HepG2 (cell line): ENCODE results near the gene ZNF74. TPM values are rescaled to one million over a fixed set of nuclear protein-coding genes. Genes with fewer than 3 reads are reported as not detected.

Experiments used
- CCAR2 ChIP-seq: fragments of 200-400 bp; formaldehyde crosslinking; optimal IDR thresholded peaks from 2 replicates; pipeline ENCODE3; 2018; ENCODE audit warnings: low read depth, mild to moderate bottlenecking, low read length, moderate library complexity
- CEBPB ChIP-seq: IDR thresholded peaks from 2 replicates; pipeline ENCODE4 v1.6.1; 2011; ENCODE audit warnings: low read depth, low read length, improper control_type of control experiment, borderline replicate concordance
- HMG20B ChIP-seq: conservative IDR thresholded peaks from 2 replicates; pipeline ENCODE4 v1.6.1; 2016; ENCODE audit warnings: missing genetic modification reagents, missing compliant biosample characterization
- HNRNPH1 ChIP-seq: fragments of 200-400 bp; formaldehyde crosslinking; optimal IDR thresholded peaks from 2 replicates; pipeline ENCODE3; 2017; ENCODE audit warnings: mild to moderate bottlenecking, low read depth, low read length
- KMT2A ChIP-seq: sonication (generic); formaldehyde crosslinking; IDR thresholded peaks from 2 replicates; pipeline ENCODE4 v1.4.0; 2020; ENCODE audit warnings: missing genetic modification reagents
- NR2F2 ChIP-seq: IDR thresholded peaks from 2 replicates; pipeline ENCODE4 v1.6.1; 2012; ENCODE audit warnings: low read depth, inconsistent platforms, borderline replicate concordance
- RBFOX2 ChIP-seq: fragments of 200-400 bp; formaldehyde crosslinking; IDR thresholded peaks from 2 replicates; pipeline ENCODE4 v1.6.1; 2017; ENCODE audit warnings: low read depth, mild to moderate bottlenecking, low read length
- RFXAP ChIP-seq: sonication (generic); formaldehyde crosslinking; IDR thresholded peaks from 2 replicates; pipeline ENCODE4 v1.4.0; 2020; ENCODE audit warnings: missing genetic modification reagents, borderline replicate concordance
- RORA ChIP-seq: sonication (generic); formaldehyde crosslinking; IDR thresholded peaks from 2 replicates; pipeline ENCODE4 v1.5.0; 2020; ENCODE audit warnings: mild to moderate bottlenecking, missing genetic modification reagents, moderate library complexity
- SNRNP70 ChIP-seq: fragments of 200-400 bp; formaldehyde crosslinking; IDR thresholded peaks from 2 replicates; pipeline ENCODE4 v1.6.1; 2017; ENCODE audit warnings: mild to moderate bottlenecking, low read depth, low read length, moderate library complexity
- TAF1 ChIP-seq: sonication (generic); formaldehyde crosslinking; IDR thresholded peaks from 2 replicates; pipeline ENCODE4 v1.4.0; 2020; ENCODE audit warnings: missing genetic modification reagents
- TBX3 ChIP-seq: fragments of 450-650 bp; IDR thresholded peaks from 2 replicates; pipeline ENCODE4 v1.6.1; 2017; ENCODE audit warnings: antibody characterized with exemption, mild to moderate bottlenecking, inconsistent platforms, borderline replicate concordance
- TCF7L2 ChIP-seq: IDR thresholded peaks from 2 replicates; pipeline ENCODE4 v1.6.1; 2011; ENCODE audit warnings: mild to moderate bottlenecking, low read depth, low read length, moderate library complexity
- XBP1 ChIP-seq: sonication (generic); formaldehyde crosslinking; IDR thresholded peaks from 2 replicates; pipeline ENCODE4 v1.5.0; 2020; ENCODE audit warnings: missing genetic modification reagents
- ZBTB20 ChIP-seq: sonication (generic); formaldehyde crosslinking; IDR thresholded peaks from 2 replicates; pipeline ENCODE4 v1.8.1; 2023; ENCODE audit warnings: missing genetic modification reagents, low read depth, mild to moderate bottlenecking, borderline replicate concordance
- ZBTB34 ChIP-seq: sonication (generic); formaldehyde crosslinking; IDR thresholded peaks from 2 replicates; pipeline ENCODE4 v1.8.0; 2022; ENCODE audit warnings: mild to moderate bottlenecking, missing genetic modification reagents
- ZFAT ChIP-seq: sonication (generic); formaldehyde crosslinking; conservative IDR thresholded peaks from 2 replicates; pipeline ENCODE4 v1.8.1; 2023; ENCODE audit warnings: missing genetic modification reagents, inconsistent platforms
- ZFP36 ChIP-seq: fragments of 150-350 bp; IDR thresholded peaks from 2 replicates; pipeline ENCODE4 v1.6.1; 2018; ENCODE audit warnings: borderline replicate concordance, low read length, low read depth; ENCODE audit not compliant: partially characterized antibody
- ZNF121 ChIP-seq: sonication (generic); formaldehyde crosslinking; IDR thresholded peaks from 2 replicates; pipeline ENCODE4 v1.5.0; 2020; ENCODE audit warnings: mild to moderate bottlenecking, missing genetic modification reagents
- ZNF17 ChIP-seq: sonication (generic); formaldehyde crosslinking; IDR thresholded peaks from 2 replicates; pipeline ENCODE4 v1.5.0; 2020; ENCODE audit warnings: mild to moderate bottlenecking, missing genetic modification reagents
- ZNF224 ChIP-seq: sonication (generic); formaldehyde crosslinking; IDR thresholded peaks from 2 replicates; pipeline ENCODE4 v1.5.0; 2020; ENCODE audit warnings: mild to moderate bottlenecking, missing genetic modification reagents
- ZNF235 ChIP-seq: sonication (generic); formaldehyde crosslinking; IDR thresholded peaks from 2 replicates; pipeline ENCODE4 v1.8.1; 2023; ENCODE audit warnings: mild to moderate bottlenecking, missing genetic modification reagents, borderline replicate concordance
- ZNF432 ChIP-seq: sonication (generic); formaldehyde crosslinking; IDR thresholded peaks from 2 replicates; pipeline ENCODE4 v1.5.0; 2020; ENCODE audit warnings: missing genetic modification reagents, mild to moderate bottlenecking, borderline replicate concordance
- ZNF556 ChIP-seq: sonication (generic); formaldehyde crosslinking; IDR thresholded peaks from 2 replicates; pipeline ENCODE4 v1.4.0; 2020; ENCODE audit warnings: mild to moderate bottlenecking, missing genetic modification reagents, borderline replicate concordance
- ZNF589 ChIP-seq: sonication (generic); formaldehyde crosslinking; conservative IDR thresholded peaks from 2 replicates; pipeline ENCODE4 v1.8.0; 2022; ENCODE audit warnings: mild to moderate bottlenecking, moderate library complexity, missing genetic modification reagents
- ZNF639 ChIP-seq: conservative IDR thresholded peaks from 2 replicates; pipeline ENCODE4 v1.6.1; 2018; ENCODE audit warnings: missing genetic modification reagents
- ZNF672 ChIP-seq: sonication (generic); formaldehyde crosslinking; IDR thresholded peaks from 2 replicates; pipeline ENCODE4 v1.8.1; 2022; ENCODE audit warnings: missing genetic modification reagents
- ZNF678 ChIP-seq: sonication (generic); formaldehyde crosslinking; IDR thresholded peaks from 2 replicates; pipeline ENCODE4 v1.4.0; 2020; ENCODE audit warnings: mild to moderate bottlenecking, missing genetic modification reagents
- ZNF749 ChIP-seq: sonication (generic); formaldehyde crosslinking; IDR thresholded peaks from 2 replicates; pipeline ENCODE4 v1.8.0; 2022; ENCODE audit warnings: mild to moderate bottlenecking, missing genetic modification reagents, moderate library complexity, borderline replicate concordance
- ZSCAN20 ChIP-seq: sonication (generic); formaldehyde crosslinking; IDR thresholded peaks from 2 replicates; pipeline ENCODE4 v1.4.0; 2020; ENCODE audit warnings: missing genetic modification reagents, mild to moderate bottlenecking, borderline replicate concordance
- polyA plus RNA-seq, 8 experiments: library from polyadenylated mRNA; depleted of rRNA in 3 of 8; stranded (reverse) in 7 of 8; unstranded in 1 of 8; fragments of >200 nt; fragmentation: Illumina TruSeq in 4 of 8; extraction: Trizol in 4 of 8; gene quantifications; 2 replicates each; pipeline versions ENCODE4 v1.2.1 to v1.2.3, GENCODE V29; 2011 to 2016; ENCODE audit warnings: low read depth in 4 of 8, missing spikeins in 1 of 8, mixed read lengths in 1 of 8; ENCODE audit not compliant: insufficient read depth in 1 of 8
- total RNA-seq, 5 experiments: library from RNA; depleted of rRNA; stranded (reverse); fragments of >200 nt; fragmentation: Illumina TruSeq; extraction: Trizol; gene quantifications; 2 replicates each; pipeline ENCODE4 v1.2.3, GENCODE V29; 2016; ENCODE audit warnings: low read depth in 1 of 5

ZNF74 gene
- total and polyA plus RNA-seq, 2 of the 13 experiments (the other 11 are each of a cell fraction or from before 2014, with no cell fraction given) = 6.3 to 9.1 TPM

GRCh38 chr22:20436768-20437612, 43.0 kb downstream of the ZNF74 start (continued):
- TF ChIP-seq ZNF639 (CRISPR knock-in tag) (no peak), TBX3 (no peak), ZFAT (no peak), TCF7L2 (no peak), ZBTB34 (no peak), TAF1 (CRISPR knock-in tag) (no peak), ZNF17 (CRISPR knock-in tag) (no peak), CCAR2 (no peak), HNRNPH1 (no peak), ZNF589 (CRISPR knock-in tag) (no peak), RBFOX2 (0 out of 2 replicates have a peak, but pooled peaks have one; percentile 48), ZNF235 (CRISPR knock-in tag) (no peak), CEBPB (no peak), ZNF749 (CRISPR knock-in tag) (0 out of 2 replicates have a peak, but pooled peaks have one; percentile 30), ZNF224 (CRISPR knock-in tag) (no peak; the same call in 1 of the 2 replicates), NR2F2 (no peak), ZNF672 (CRISPR knock-in tag) (no peak), XBP1 (CRISPR knock-in tag) (no peak), KMT2A (CRISPR knock-in tag) (no peak), SNRNP70 (no peak), HMG20B (CRISPR knock-in tag) (no peak), ZNF432 (no peak), RORA (CRISPR knock-in tag) (no peak), ZFP36 (no peak), ZBTB20 (CRISPR knock-in tag) (no peak; the same call in 1 of the 2 replicates), ZNF121 (CRISPR knock-in tag) (peak; percentile 72; the same call in 1 of the 2 replicates), ZSCAN20 (CRISPR knock-in tag) (no peak), ZNF556 (CRISPR knock-in tag) (no peak), RFXAP (CRISPR knock-in tag) (no peak), ZNF678 (CRISPR knock-in tag) (no peak)
